Fibroblast of lung (primary cell): ENCODE measurements around the gene PCDHGB6. TPM values are rescaled to one million over a fixed set of nuclear protein-coding genes. Genes with fewer than 3 reads are reported as not detected.
A peak's percentile ranks its signal among the peaks of the same experiment; 100 is the strongest.
"Not testable (repeated sequence)": the region's sequence is repeated elsewhere in the genome, so short reads cannot be mapped to it uniquely, and the experiment has no call there.

Source experiments
- DNase-seq, 2 donors: peaks; one replicate each; pipeline versions ENCODE4 v3.0.0 to v3.0.0-alpha.2; 2010; ENCODE audit warnings: low read depth in 2 of 2
- H2AFZ ChIP-seq: 2 replicates; pipeline ENCODE4 v1.5.1; 2012; ENCODE audit warnings: low read length, control low read depth, inconsistent platforms
- H3K27ac ChIP-seq: 2 replicates; pipeline ENCODE4 v1.5.1; 2011; ENCODE audit warnings: low read length, control low read depth; ENCODE audit not compliant: insufficient read depth
- H3K27me3 ChIP-seq: 2 replicates; pipeline ENCODE4 v1.5.1; 2011; ENCODE audit warnings: mild to moderate bottlenecking, low read length; ENCODE audit not compliant: control insufficient read depth, insufficient read depth
- H3K36me3 ChIP-seq: 2 replicates; pipeline ENCODE4 v1.5.1; 2011; ENCODE audit warnings: low read length; ENCODE audit not compliant: control insufficient read depth, insufficient read depth
- H3K4me1 ChIP-seq: 2 replicates; pipeline ENCODE4 v1.5.1; 2011; ENCODE audit warnings: low read length; ENCODE audit not compliant: control insufficient read depth, insufficient read depth; ENCODE audit errors: extremely low read depth
- H3K4me2 ChIP-seq: 2 replicates; pipeline ENCODE4 v1.5.1; 2011; ENCODE audit warnings: low read length, control low read depth; ENCODE audit not compliant: insufficient read depth; ENCODE audit errors: extremely low read depth
- H3K4me3 ChIP-seq, 4 experiments: fragments of 200-600 bp in 1 of 4; sonication (generic) in 1 of 4; replicated peaks in 1 of 4; 2 replicates each; pipeline ENCODE4 v1.5.1; 2011 to 2016; ENCODE audit warnings: low read length in 4 of 4, low read depth in 3 of 4, mild to moderate bottlenecking in 3 of 4, control low read depth in 2 of 4, inconsistent platforms in 1 of 4, mixed read lengths in 1 of 4; ENCODE audit not compliant: insufficient read depth in 1 of 4; ENCODE audit errors: control extremely low read depth in 1 of 4
- H3K79me2 ChIP-seq: 2 replicates; pipeline ENCODE4 v1.5.1; 2012; ENCODE audit warnings: mild to moderate bottlenecking, low read length, inconsistent platforms; ENCODE audit not compliant: control insufficient read depth, insufficient read depth
- H3K9ac ChIP-seq: 2 replicates; pipeline ENCODE4 v1.5.1; 2011; ENCODE audit warnings: mild to moderate bottlenecking, low read length, control low read depth; ENCODE audit not compliant: insufficient read depth
- H3K9me3 ChIP-seq: 2 replicates; pipeline ENCODE4 v1.5.1; 2012; ENCODE audit warnings: low read depth, low read length; ENCODE audit not compliant: control insufficient read depth, insufficient read depth
- H4K20me1 ChIP-seq: 2 replicates; pipeline ENCODE4 v1.5.1; 2011; ENCODE audit warnings: low read length; ENCODE audit not compliant: control insufficient read depth, insufficient read depth; ENCODE audit errors: extremely low read depth
- CTCF ChIP-seq, 2 donors: IDR thresholded peaks in 1 of 2; conservative IDR thresholded peaks in 1 of 2; 1 replicate in 1 of 2; 2 replicates in 1 of 2; pipeline ENCODE4 v1.5.1; 2011 to 2012; ENCODE audit warnings: low read length in 2 of 2, control low read depth in 1 of 2, inconsistent platforms in 1 of 2, low read depth in 1 of 2, mild to moderate bottlenecking in 1 of 2
- EZH2 ChIP-seq: IDR thresholded peaks from 2 replicates; pipeline ENCODE4 v1.5.1; 2012; ENCODE audit warnings: low read length, control low read depth, mild to moderate bottlenecking; ENCODE audit errors: missing control alignments
- polyA plus RNA-seq, 2 donors: library from polyadenylated mRNA; depleted of rRNA in 1 of 2; stranded (reverse) in 1 of 2; unstranded in 1 of 2; fragments of >200 nt; gene quantifications; 2 replicates each; pipeline ENCODE4 v1.2.1, GENCODE V29; 2011 to 2012; ENCODE audit warnings: missing spikeins in 1 of 2
- total RNA-seq: library from RNA; depleted of rRNA; stranded (reverse); fragments of >200 nt; gene quantifications from 2 replicates; pipeline ENCODE4 v1.2.1, GENCODE V29; 2014

Gene PCDHGB6
- total and polyA plus RNA-seq, 2 donors (not counting 1 experiment from before 2014, with no cell fraction given): 2.6 to 4.3 TPM

- H3K79me2 ChIP-seq, DNase-seq, H2AFZ ChIP-seq, H3K36me3 ChIP-seq, H3K9ac ChIP-seq, H3K9me3 ChIP-seq, H3K27ac ChIP-seq, H3K4me3 ChIP-seq, H3K4me1 ChIP-seq, H3K27me3 ChIP-seq, H3K4me2 ChIP-seq, H4K20me1 ChIP-seq: not testable (repeated sequence)
Measured at GRCh38 chr5:141415275-141415618, 7.4 kb downstream of the PCDHGB6 start.

- Histone ChIP-seq H3K9ac (peak within 1 kb of the TSS; percentile 20), H3K27ac (peak within 1 kb of the TSS; percentile 6), H3K4me2 (peak within 1 kb of the TSS; percentile 60), H3K4me3 (peak within 1 kb of the TSS; percentile 32 to 60 (median 50))
- DNase-seq: peak; percentile 73 to 85
- H3K79me2 ChIP-seq, H3K4me1 ChIP-seq, H3K27me3 ChIP-seq, H4K20me1 ChIP-seq, H3K9me3 ChIP-seq, H2AFZ ChIP-seq, H3K36me3 ChIP-seq: not testable (repeated sequence)
- TF ChIP-seq CTCF (conservative IDR thresholded peaks at IDR 0.05 in 1 of 2, IDR thresholded peaks at IDR 0.05 in 1 of 2; ENCODE audit: low read depth in 1 of 2, low read length in 2 of 2): peak; percentile 79
Measured at GRCh38 chr5:141417494-141418172, 9.8 kb downstream of the PCDHGB6 start, which contains the start of gene PCDHGB7. PCDHGB7 (plus strand) TSS chr5:141417677; CDS start chr5:141417860, 183 bp downstream.

GRCh38 chr5:141419074-141419880 is 11.5 kb downstream of the PCDHGB6 start:
- no peak for TF ChIP-seq CTCF (conservative IDR thresholded peaks at IDR 0.05 in 1 of 2, IDR thresholded peaks at IDR 0.05 in 1 of 2; ENCODE audit: low read depth in 1 of 2, low read length in 2 of 2)
- no peak for TF ChIP-seq EZH2
- Histone ChIP-seq H3K4me3 (no peak overlapping the region), H3K4me2 (peak overlapping the region; percentile 0), H3K4me1 (no peaks in the 10 kb centered on the region), H4K20me1 (no peaks in the 10 kb centered on the region), H3K79me2 (no peaks in the 10 kb centered on the region), H3K9ac (no peak overlapping the region), H3K36me3 (peaks cover 2% of the 10 kb centered on the region), H2AFZ (no peak overlapping the region), H3K27ac (no peak overlapping the region), H3K9me3 (peaks cover 11% of the 10 kb centered on the region), H3K27me3 (no peaks in the 10 kb centered on the region)
- DNase-seq: no peak
